NCI-H1105 (cell line): ENCODE results near the gene JAG1.
A peak's percentile ranks its signal among the peaks of the same experiment; 100 is the strongest.

Experiments
- DNase-seq: peaks from one replicate; lab custom pipeline; 2025; lab: John Stamatoyannopoulos, UW

The JAG1 gene

GRCh38 chr20:10667560-10668167 lies 6.1 kb downstream of the JAG1 start:
- peak; percentile 67 for DNase-seq

GRCh38 chr20:10667077-10667401 lies 6.8 kb downstream of the JAG1 start:
- DNase-seq, result peak; percentile 85

- no peak for DNase-seq
Measured at GRCh38 chr20:10666221-10667076, 7.3 kb downstream of the JAG1 start.

GRCh38 chr20:10665791-10666190 lies 8.0 kb downstream of the JAG1 start:
- DNase-seq, result no peak

- no peak for DNase-seq
Measured at GRCh38 chr20:10665027-10665561, 8.7 kb downstream of the JAG1 start.

GRCh38 chr20:10663756-10664155 lies 10.0 kb downstream of the JAG1 start:
- DNase-seq, result no peak

- DNase-seq, result no peak
Measured at GRCh38 chr20:10662661-10663458, 10.9 kb downstream of the JAG1 start.

GRCh38 chr20:10662151-10662550 lies 11.6 kb downstream of the JAG1 start:
- no peak for DNase-seq

GRCh38 chr20:10661261-10661660 lies 12.5 kb downstream of the JAG1 start:
- DNase-seq, result no peak

- no peak for DNase-seq
Measured at GRCh38 chr20:10660661-10661060, 13.1 kb downstream of the JAG1 start.

GRCh38 chr20:10659651-10660601 lies 13.9 kb downstream of the JAG1 start:
- no peak for DNase-seq

GRCh38 chr20:10658876-10659632 lies 14.7 kb downstream of the JAG1 start:
- no peak for DNase-seq

- no peak for DNase-seq
Measured at GRCh38 chr20:10658051-10658823, 15.6 kb downstream of the JAG1 start.

GRCh38 chr20:10657453-10657852 lies 16.3 kb downstream of the JAG1 start:
- no peak for DNase-seq

GRCh38 chr20:10655720-10656669 lies 17.8 kb downstream of the JAG1 start:
- DNase-seq, result no peak

GRCh38 chr20:10654630-10655029 lies 19.2 kb downstream of the JAG1 start:
- DNase-seq, result no peak

- DNase-seq, result no peak
Measured at GRCh38 chr20:10654250-10654610, 19.6 kb downstream of the JAG1 start.

GRCh38 chr20:10653599-10654249 lies 20.1 kb downstream of the JAG1 start:
- no peak for DNase-seq
